OCI-LY1 (cell line): ENCODE results near the gene CERK.
"Not testable (repeated sequence)": the region's sequence is repeated elsewhere in the genome, so short reads cannot be mapped to it uniquely, and the experiment has no call there.

Experiments
- H2AFZ ChIP-seq: fragments of 200-600 bp; sonication (generic), shearing (Covaris generic); 2 replicates; pipeline ENCODE4 v1.6.0; 2014; ENCODE audit warnings: antibody characterized with exemption, mild to moderate bottlenecking, low read length
- H3F3A ChIP-seq: fragments of 200-600 bp; sonication (generic), shearing (Covaris generic); 2 replicates; pipeline ENCODE4 v1.6.0; 2014; ENCODE audit warnings: mild to moderate bottlenecking, antibody characterized with exemption, low read length, moderate library complexity; ENCODE audit not compliant: insufficient read depth
- H3K27ac ChIP-seq: fragments of 200-600 bp; sonication (generic); 2 replicates; pipeline ENCODE4 v1.5.1; 2014; ENCODE audit warnings: low read length, mixed run types, mild to moderate bottlenecking, low read depth; ENCODE audit not compliant: poor library complexity, severe bottlenecking
- H3K27me3 ChIP-seq: fragments of 200-600 bp; sonication (generic); 2 replicates; pipeline ENCODE4 v1.6.0; 2014; ENCODE audit warnings: antibody characterized with exemption, mild to moderate bottlenecking, low read length, moderate library complexity; ENCODE audit not compliant: insufficient read depth
- H3K36me3 ChIP-seq: fragments of 200-600 bp; sonication (generic); 2 replicates; pipeline ENCODE4 v1.6.1; 2014; ENCODE audit warnings: mild to moderate bottlenecking, antibody characterized with exemption, low read length, moderate library complexity, mixed read lengths; ENCODE audit not compliant: insufficient read depth
- H3K4me1 ChIP-seq: fragments of 200-600 bp; sonication (generic); 2 replicates; pipeline ENCODE4 v1.5.1; 2014; ENCODE audit warnings: mild to moderate bottlenecking, low read length, moderate library complexity; ENCODE audit not compliant: insufficient read depth, severe bottlenecking
- H3K4me2 ChIP-seq: fragments of 200-600 bp; sonication (generic), shearing (Covaris generic); 2 replicates; pipeline ENCODE4 v1.6.1; 2014; ENCODE audit warnings: low read length
- H3K4me3 ChIP-seq: fragments of 200-600 bp; sonication (generic); 2 replicates; pipeline ENCODE4 v1.5.1; 2014; ENCODE audit warnings: low read length, low read depth, mild to moderate bottlenecking, mixed read lengths; ENCODE audit not compliant: poor library complexity, severe bottlenecking
- H3K79me2 ChIP-seq: fragments of 200-600 bp; shearing (Covaris generic); 2 replicates; pipeline ENCODE4 v1.6.1; 2016; ENCODE audit warnings: mixed run types, low read length, mixed read lengths; ENCODE audit not compliant: insufficient read depth
- H3K9ac ChIP-seq: fragments of 200-600 bp; sonication (generic), shearing (Covaris generic); 2 replicates; pipeline ENCODE4 v1.6.1; 2014; ENCODE audit warnings: mild to moderate bottlenecking, low read length, mixed read lengths
- H3K9me2 ChIP-seq: fragments of 200-600 bp; sonication (generic), shearing (Covaris generic); 2 replicates; pipeline ENCODE4 v1.6.1; 2014; ENCODE audit warnings: low read depth, mild to moderate bottlenecking, low read length, mixed read lengths
- H3K9me3 ChIP-seq: fragments of 200-600 bp; shearing (Covaris generic); 2 replicates; pipeline ENCODE4 v1.6.1; 2014; ENCODE audit warnings: low read length, mixed read lengths
- H4K20me1 ChIP-seq: fragments of 200-600 bp; sonication (generic), shearing (Covaris generic); 2 replicates; pipeline ENCODE4 v1.6.0; 2016; ENCODE audit warnings: mild to moderate bottlenecking, low read length; ENCODE audit not compliant: insufficient read depth
- EZH2 ChIP-seq: fragments of 200-600 bp; sonication (generic), shearing (Covaris generic); IDR thresholded peaks from 2 replicates; pipeline ENCODE4 v1.8.0; 2017; ENCODE audit warnings: borderline replicate concordance, mixed run types, mild to moderate bottlenecking, antibody characterized with exemption, low read length, moderate library complexity, mixed read lengths
- TF ChIP-seq, protein P1 (sequence below): fragments of 200-600 bp; sonication (generic), shearing (Covaris generic); IDR thresholded peaks from 2 replicates; pipeline ENCODE4 v1.5.1; 2017; ENCODE audit warnings: mild to moderate bottlenecking, antibody characterized with exemption, low read length, moderate library complexity, mixed read lengths

CERK gene

DNA sequence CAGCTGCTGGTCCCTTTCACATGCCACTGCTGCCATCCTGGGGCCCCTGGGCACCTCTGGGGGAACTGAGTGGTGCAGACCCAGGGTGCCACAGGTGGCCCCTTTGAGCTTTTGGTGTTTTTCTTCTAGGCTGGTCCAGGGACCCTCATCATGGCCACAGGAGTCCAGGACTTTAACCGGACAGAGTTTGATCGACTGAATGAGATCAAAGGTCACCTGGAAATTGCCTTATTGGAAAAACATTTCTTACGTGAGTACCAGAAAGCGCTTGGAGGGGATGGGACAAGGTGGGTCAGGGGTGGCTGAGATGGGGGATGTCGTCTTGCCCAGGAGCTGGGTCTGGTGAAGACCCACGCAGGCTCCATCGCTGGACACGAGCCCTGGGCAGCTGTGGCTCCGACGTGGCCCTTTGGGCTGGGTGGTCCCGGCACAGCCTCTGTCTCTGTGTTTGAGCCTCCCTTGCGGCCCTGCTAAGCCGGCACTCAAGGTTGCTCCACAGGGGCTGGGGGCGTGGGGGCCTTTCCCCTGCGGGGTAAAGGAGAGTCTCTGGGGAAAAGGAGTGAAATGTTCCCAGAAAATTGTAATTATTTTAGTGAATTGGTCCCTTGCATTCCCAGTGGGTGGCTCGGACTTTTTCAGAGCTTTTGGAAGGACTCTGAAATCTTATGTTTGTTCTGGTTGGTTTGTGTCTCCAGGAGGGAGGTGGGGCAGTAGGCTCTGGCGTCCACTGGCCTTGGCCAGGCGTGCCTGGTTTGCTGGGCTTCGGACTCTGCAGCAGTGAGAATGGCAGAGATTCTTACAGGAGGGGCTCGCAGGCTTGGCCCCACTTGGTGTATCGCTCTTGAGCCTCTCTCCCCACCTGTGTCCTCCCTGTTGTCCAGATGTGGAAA lies 100.1 kb downstream of the CERK start:
- no peak overlapping the region for H3K9ac ChIP-seq
- H3K36me3 ChIP-seq: no peaks in the 10 kb centered on the region
- H3K9me2 ChIP-seq: no peaks in the 10 kb centered on the region
- no peaks in the 10 kb centered on the region for H3K4me1 ChIP-seq
- no peaks in the 10 kb centered on the region for H3K79me2 ChIP-seq
- H4K20me1 ChIP-seq: no peaks in the 10 kb centered on the region
- no peaks in the 10 kb centered on the region for H3F3A ChIP-seq
- no peak for TF ChIP-seq EZH2
- TF ChIP-seq, protein P1, sequence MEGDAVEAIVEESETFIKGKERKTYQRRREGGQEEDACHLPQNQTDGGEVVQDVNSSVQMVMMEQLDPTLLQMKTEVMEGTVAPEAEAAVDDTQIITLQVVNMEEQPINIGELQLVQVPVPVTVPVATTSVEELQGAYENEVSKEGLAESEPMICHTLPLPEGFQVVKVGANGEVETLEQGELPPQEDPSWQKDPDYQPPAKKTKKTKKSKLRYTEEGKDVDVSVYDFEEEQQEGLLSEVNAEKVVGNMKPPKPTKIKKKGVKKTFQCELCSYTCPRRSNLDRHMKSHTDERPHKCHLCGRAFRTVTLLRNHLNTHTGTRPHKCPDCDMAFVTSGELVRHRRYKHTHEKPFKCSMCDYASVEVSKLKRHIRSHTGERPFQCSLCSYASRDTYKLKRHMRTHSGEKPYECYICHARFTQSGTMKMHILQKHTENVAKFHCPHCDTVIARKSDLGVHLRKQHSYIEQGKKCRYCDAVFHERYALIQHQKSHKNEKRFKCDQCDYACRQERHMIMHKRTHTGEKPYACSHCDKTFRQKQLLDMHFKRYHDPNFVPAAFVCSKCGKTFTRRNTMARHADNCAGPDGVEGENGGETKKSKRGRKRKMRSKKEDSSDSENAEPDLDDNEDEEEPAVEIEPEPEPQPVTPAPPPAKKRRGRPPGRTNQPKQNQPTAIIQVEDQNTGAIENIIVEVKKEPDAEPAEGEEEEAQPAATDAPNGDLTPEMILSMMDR: no peak
- H2AFZ ChIP-seq: no peak overlapping the region
- H3K4me2 ChIP-seq: no peak overlapping the region
- no peaks in the 10 kb centered on the region for H3K9me3 ChIP-seq
- no peaks in the 10 kb centered on the region for H3K27me3 ChIP-seq
- no peak overlapping the region for H3K27ac ChIP-seq
- H3K4me3 ChIP-seq: no peak overlapping the region

DNA sequence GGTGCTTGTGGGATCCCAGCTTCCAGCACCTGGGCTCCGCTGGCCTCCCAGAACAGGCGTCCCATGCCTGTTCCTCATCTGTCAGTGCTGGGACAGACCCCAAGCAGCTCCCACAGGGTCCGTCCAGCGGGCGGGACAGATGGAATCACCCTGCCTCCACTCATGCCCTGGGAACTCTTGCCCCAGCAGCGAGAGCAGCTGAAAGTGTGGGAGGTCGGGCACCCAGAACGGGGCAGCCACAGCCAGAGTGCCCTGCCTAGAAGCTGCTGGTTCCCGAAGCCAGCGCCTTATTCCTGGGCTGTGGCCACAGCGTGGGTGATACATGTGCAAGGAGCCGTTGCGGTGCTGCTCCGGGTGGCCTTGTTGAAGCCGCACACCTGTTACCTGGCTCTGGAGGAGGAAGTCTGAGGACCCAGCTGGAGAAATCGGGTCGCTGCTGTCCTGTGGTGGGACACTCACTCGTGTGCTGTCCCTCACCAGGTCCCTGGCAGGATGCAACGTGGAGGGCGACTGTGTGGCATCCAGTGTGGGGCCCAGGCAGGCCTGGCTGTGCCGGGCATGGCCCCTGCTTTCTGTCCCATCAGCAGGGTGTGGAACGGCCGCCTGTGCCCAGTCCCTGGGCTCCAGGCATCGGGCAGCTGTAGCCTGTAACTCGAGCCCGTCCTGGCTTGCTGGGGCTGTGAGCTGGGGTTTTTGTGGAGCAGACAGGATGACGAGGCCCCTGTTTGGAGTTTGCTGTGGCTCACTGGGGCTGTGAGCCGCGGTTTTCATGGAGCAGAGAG lies 101.6 kb downstream of the CERK start:
- no peak overlapping the region for H2AFZ ChIP-seq
- H3K4me3 ChIP-seq: no peak overlapping the region
- no peaks in the 10 kb centered on the region for H3K27me3 ChIP-seq
- TF ChIP-seq EZH2: no peak
- TF ChIP-seq, protein P1: no peak
- no peak overlapping the region for H3K27ac ChIP-seq
- H3K36me3 ChIP-seq: no peaks in the 10 kb centered on the region
- no peaks in the 10 kb centered on the region for H3K9me2 ChIP-seq
- no peak overlapping the region for H3K9ac ChIP-seq
- H3K4me1 ChIP-seq: no peaks in the 10 kb centered on the region
- no peaks in the 10 kb centered on the region for H3K9me3 ChIP-seq
- H3F3A ChIP-seq: no peaks in the 10 kb centered on the region
- no peaks in the 10 kb centered on the region for H4K20me1 ChIP-seq
- no peaks in the 10 kb centered on the region for H3K79me2 ChIP-seq
- no peak overlapping the region for H3K4me2 ChIP-seq

DNA sequence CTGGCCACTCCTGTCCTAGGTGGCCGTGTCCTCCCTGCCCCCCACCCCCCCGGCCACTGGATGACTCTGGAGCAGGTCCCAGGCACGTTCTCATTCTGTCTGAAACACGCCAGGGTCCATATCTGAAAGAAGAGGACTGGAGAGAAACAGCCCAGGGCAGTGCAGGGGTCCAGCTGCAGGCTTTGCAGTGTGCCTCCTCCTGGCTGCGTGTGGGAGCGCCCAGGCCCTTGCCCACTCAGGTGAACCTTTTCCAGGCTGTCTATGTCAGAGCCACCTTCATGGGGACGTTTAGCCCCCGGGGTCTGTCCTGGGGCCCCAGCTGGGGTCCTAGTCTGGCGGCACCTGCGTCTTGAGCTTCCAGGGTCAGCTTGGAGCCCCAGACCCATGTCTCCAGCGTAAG lies 102.3 kb downstream of the CERK start:
- TF ChIP-seq, protein P1: no peak
- no peak for TF ChIP-seq EZH2
- Histone ChIP-seq H2AFZ (no peak overlapping the region), H3K27me3 (no peaks in the 10 kb centered on the region), H3K27ac (no peak overlapping the region), H3K4me1 (no peaks in the 10 kb centered on the region), H3K9me2 (no peaks in the 10 kb centered on the region), H4K20me1 (no peaks in the 10 kb centered on the region), H3F3A (no peaks in the 10 kb centered on the region), H3K9me3 (no peaks in the 10 kb centered on the region), H3K9ac (no peak overlapping the region), H3K4me3 (no peak overlapping the region), H3K4me2 (no peak overlapping the region), H3K79me2 (no peaks in the 10 kb centered on the region), H3K36me3 (no peaks in the 10 kb centered on the region)

DNA sequence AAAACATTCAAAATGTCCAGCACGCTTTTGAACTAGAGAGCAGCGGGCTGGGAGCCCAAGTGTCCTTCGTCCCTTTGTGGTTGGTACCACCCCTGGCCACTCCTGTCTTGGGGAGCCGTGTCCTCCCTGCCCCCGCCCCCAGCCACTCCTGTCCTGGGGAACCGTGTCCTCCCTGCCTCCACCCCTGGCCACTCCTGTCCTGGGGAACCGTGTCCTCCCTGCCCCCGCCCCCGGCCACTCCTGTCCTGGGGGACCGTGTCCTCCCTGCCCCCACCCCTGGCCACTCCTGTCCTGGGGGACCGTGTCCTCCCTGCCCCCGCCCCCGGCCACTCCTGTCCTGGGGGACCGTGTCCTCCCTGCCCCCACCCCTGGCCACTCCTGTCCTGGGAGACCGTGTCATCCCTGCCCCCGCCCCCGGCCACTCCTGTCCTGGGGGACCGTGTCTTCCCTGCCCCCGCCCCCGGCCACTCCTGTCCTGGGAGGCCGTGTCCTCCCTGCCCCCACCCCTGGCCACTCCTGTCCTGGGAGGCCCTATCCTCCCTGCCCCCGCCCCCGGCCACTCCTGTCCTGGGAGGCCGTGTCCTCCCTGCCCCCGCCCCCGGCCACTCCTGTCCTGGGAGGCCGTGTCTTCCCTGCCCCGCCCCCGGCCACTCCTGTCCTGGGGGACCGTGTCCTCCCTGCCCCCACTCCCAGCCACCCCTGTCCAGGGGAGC lies 102.9 kb downstream of the CERK start:
- not testable (repeated sequence) for H3F3A ChIP-seq, H2AFZ ChIP-seq, H3K9ac ChIP-seq, H3K4me2 ChIP-seq, H3K79me2 ChIP-seq, H3K36me3 ChIP-seq, H3K27ac ChIP-seq, H3K4me3 ChIP-seq, H3K4me1 ChIP-seq, H3K9me2 ChIP-seq, H3K27me3 ChIP-seq, H4K20me1 ChIP-seq, H3K9me3 ChIP-seq
